ENCODE results near the gene INIP.

The INIP gene

DNA sequence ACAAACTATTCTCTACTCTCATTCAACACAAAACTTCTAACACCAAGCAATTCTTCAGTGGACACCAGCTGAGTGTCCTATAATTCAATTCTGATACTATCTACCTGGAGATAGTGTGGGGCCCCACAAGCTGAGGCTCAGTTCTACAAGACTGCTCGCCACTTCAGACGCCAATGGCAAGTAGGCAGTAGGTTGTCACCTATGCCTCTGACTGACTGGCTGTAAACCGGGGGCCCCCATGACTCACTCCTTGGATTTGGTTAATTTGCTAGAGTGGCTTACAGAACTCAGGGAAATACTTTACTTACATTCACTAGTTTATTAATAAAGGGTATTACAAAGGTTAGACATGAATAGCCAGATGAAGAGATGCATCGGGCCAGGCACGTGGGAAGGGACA is 21.5 kb downstream of the INIP start:
- Histone ChIP-seq H3K27me3 (ENCODE audit: control insufficient read depth, low read length) (no peaks in the 10 kb centered on the region), H3K27ac (ENCODE audit: low read depth, low read length) (no peak overlapping the region), H3K79me2 (ENCODE audit: control insufficient read depth, low read length) (peaks cover 31% of the 10 kb centered on the region), H4K20me1 (ENCODE audit: control insufficient read depth, insufficient read depth, low read depth, low read length) (no peaks in the 10 kb centered on the region), H3K9me2 (replicated peaks; ENCODE audit: control insufficient read depth, low read length) (no peaks in the 10 kb centered on the region), H3K9me3 (ENCODE audit: control insufficient read depth, insufficient read depth, low read length) (no peaks in the 10 kb centered on the region), H3K4me2 (ENCODE audit: low read length) (no peak overlapping the region), H3F3A (ENCODE audit: control insufficient read depth, insufficient read depth) (0 out of 2 replicates have a peak, but pooled peaks cover 4% of the 10 kb centered on the region), H3K4me1 (ENCODE audit: control insufficient read depth, low read length) (peaks cover 26% of the 10 kb centered on the region), H3K36me3 (ENCODE audit: control insufficient read depth, low read length) (peaks cover 63% of the 10 kb centered on the region), H3K4me3 (ENCODE audit: low read length) (no peak overlapping the region)
- no peak for TF ChIP-seq EZH2phosphoT487 (IDR thresholded peaks at IDR 0.05; ENCODE audit: borderline replicate concordance, low read length)
- TF ChIP-seq, protein P1, sequence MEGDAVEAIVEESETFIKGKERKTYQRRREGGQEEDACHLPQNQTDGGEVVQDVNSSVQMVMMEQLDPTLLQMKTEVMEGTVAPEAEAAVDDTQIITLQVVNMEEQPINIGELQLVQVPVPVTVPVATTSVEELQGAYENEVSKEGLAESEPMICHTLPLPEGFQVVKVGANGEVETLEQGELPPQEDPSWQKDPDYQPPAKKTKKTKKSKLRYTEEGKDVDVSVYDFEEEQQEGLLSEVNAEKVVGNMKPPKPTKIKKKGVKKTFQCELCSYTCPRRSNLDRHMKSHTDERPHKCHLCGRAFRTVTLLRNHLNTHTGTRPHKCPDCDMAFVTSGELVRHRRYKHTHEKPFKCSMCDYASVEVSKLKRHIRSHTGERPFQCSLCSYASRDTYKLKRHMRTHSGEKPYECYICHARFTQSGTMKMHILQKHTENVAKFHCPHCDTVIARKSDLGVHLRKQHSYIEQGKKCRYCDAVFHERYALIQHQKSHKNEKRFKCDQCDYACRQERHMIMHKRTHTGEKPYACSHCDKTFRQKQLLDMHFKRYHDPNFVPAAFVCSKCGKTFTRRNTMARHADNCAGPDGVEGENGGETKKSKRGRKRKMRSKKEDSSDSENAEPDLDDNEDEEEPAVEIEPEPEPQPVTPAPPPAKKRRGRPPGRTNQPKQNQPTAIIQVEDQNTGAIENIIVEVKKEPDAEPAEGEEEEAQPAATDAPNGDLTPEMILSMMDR (IDR thresholded peaks at IDR 0.05; ENCODE audit: low read depth, low read length, poor library complexity, severe bottlenecking): no peak

DNA sequence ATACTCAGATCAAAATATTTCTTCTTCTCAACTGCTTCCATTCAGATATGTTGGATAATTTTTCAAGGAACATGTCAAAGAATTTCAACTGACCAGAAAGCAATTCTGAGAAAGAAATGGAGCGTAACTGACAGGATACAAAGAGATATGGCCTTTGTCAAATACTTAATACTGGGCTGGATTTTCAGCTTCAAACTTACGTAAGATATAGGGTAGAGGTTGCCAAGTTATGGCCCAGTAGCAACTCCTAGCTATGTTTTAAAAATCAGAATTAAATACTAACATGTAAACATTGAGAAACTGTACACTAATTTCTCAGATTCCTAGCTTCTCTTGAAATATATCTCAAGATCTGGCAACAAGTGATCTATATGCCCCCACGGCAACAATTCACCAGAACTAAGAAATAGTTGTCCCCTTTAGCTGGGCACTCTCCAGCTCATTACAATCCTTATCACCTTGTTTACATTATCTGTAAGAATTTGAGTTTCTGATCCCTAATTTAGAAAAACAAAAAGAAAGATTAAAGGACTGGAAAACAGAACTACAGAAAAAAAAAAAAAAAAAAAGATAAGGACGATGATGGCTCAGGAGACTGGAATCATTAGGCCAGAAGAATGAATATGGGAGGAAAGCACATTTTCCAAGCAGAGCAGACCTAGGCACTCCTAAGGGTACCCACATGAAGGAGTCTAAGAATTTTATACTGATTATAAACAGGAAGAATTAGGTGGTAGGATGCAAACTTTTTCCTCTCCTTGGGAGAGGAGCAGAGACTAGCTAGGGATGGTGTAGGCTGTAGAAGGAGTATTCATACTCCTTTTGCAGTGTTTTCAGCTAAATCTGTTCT is 23.0 kb downstream of the INIP start:
- TF ChIP-seq EZH2phosphoT487 (IDR thresholded peaks at IDR 0.05; ENCODE audit: borderline replicate concordance, low read length): no peak
- TF ChIP-seq, protein P1 (IDR thresholded peaks at IDR 0.05; ENCODE audit: low read depth, low read length, poor library complexity, severe bottlenecking): no peak
- Histone ChIP-seq H3K9me2 (replicated peaks; ENCODE audit: control insufficient read depth, low read length) (no peaks in the 10 kb centered on the region), H3K4me1 (ENCODE audit: control insufficient read depth, low read length) (peaks cover 17% of the 10 kb centered on the region), H3K9me3 (ENCODE audit: control insufficient read depth, insufficient read depth, low read length) (no peaks in the 10 kb centered on the region), H3K36me3 (ENCODE audit: control insufficient read depth, low read length) (peaks cover 68% of the 10 kb centered on the region), H3K4me2 (ENCODE audit: low read length) (no peak overlapping the region), H3K79me2 (ENCODE audit: control insufficient read depth, low read length) (peaks cover 20% of the 10 kb centered on the region), H4K20me1 (ENCODE audit: control insufficient read depth, insufficient read depth, low read depth, low read length) (no peaks in the 10 kb centered on the region), H3F3A (ENCODE audit: control insufficient read depth, insufficient read depth) (0 out of 2 replicates have a peak, but pooled peaks cover 4% of the 10 kb centered on the region), H3K4me3 (ENCODE audit: low read length) (no peak overlapping the region), H3K27ac (ENCODE audit: low read depth, low read length) (no peak overlapping the region), H3K27me3 (ENCODE audit: control insufficient read depth, low read length) (no peaks in the 10 kb centered on the region)

DNA sequence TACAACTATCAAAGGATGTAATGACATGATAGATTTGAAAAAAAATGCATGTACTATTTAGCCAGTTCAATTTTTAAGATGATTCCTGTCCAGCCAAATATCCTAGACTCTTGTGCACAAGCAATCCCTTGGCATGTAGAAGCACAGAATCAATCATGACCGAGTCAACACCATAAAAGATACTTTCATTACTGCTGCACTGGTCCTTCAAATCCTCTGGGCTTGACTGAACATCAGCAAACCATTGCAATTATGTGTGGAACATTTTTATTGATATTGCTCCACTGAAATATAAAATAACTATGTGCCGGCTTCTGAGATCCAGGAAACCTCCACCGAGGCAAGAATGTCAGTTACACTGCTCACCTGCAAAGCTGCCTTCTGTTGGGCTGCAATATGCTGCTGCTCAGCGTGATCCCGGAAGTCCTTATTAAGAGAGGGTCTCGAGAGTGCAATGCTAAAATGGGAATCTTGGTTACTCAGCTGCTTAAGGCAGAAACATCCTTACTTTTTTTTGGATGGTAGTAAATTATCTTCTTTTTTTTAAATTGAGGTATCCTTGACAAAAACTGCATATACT is 28.7 kb downstream of the INIP start:
- TF ChIP-seq, protein P1 (IDR thresholded peaks at IDR 0.05; ENCODE audit: low read depth, low read length, poor library complexity, severe bottlenecking): no peak
- no peak for TF ChIP-seq EZH2phosphoT487 (IDR thresholded peaks at IDR 0.05; ENCODE audit: borderline replicate concordance, low read length)
- Histone ChIP-seq H3K27me3 (ENCODE audit: control insufficient read depth, low read length) (no peaks in the 10 kb centered on the region), H3K4me1 (ENCODE audit: control insufficient read depth, low read length) (0 out of 2 replicates have a peak, but pooled peaks cover 6% of the 10 kb centered on the region), H3K4me3 (ENCODE audit: low read length) (no peak overlapping the region), H3F3A (ENCODE audit: control insufficient read depth, insufficient read depth) (no peaks in the 10 kb centered on the region), H3K9me3 (ENCODE audit: control insufficient read depth, insufficient read depth, low read length) (no peaks in the 10 kb centered on the region), H3K79me2 (ENCODE audit: control insufficient read depth, low read length) (no peaks in the 10 kb centered on the region), H4K20me1 (ENCODE audit: control insufficient read depth, insufficient read depth, low read depth, low read length) (no peaks in the 10 kb centered on the region), H3K36me3 (ENCODE audit: control insufficient read depth, low read length) (peaks cover 78% of the 10 kb centered on the region), H3K9me2 (replicated peaks; ENCODE audit: control insufficient read depth, low read length) (no peaks in the 10 kb centered on the region), H3K4me2 (ENCODE audit: low read length) (no peak overlapping the region), H3K27ac (ENCODE audit: low read depth, low read length) (no peak overlapping the region)

Data from DOHH2 (cell line).